Measurements from ENCODE around the gene ING5. TPM values are rescaled to one million over a fixed set of nuclear protein-coding genes. Genes with fewer than 3 reads are reported as not detected.
"Not testable (repeated sequence)": the region's sequence is repeated elsewhere in the genome, so short reads cannot be mapped to it uniquely, and the experiment has no call there.

Gene ING5
- total RNA-seq, 2 donors from 2014 or later = 36.9 to 41.6 TPM

GRCh38 chr2:241759067-241759807 lies 57.4 kb downstream of the ING5 start:
- DNase-seq (ENCODE audit: low spot score in 2 of 2) = no peak
- ATAC-seq = no peak
- peaks cover 5 to 14% of the 10 kb centered on the region in 2 donors for H3K36me3 Mint-ChIP-seq
- H3K9me3 Mint-ChIP-seq = no peaks in the 10 kb centered on the region
- H3K27ac Mint-ChIP-seq = no peak overlapping the region

- H3K27ac Mint-ChIP-seq, H3K9me3 Mint-ChIP-seq, ATAC-seq: not testable (repeated sequence)
- H3K36me3 Mint-ChIP-seq = peaks cover 5 to 14% of the 10 kb centered on the region in 2 donors
- peak in 1 of 2 donors; percentile 33 for DNase-seq (ENCODE audit: low spot score in 2 of 2)
These were observed 58.1 kb downstream of the ING5 start for GRCh38 chr2:241759893-241760292.

- no peak overlapping the region for H3K27ac Mint-ChIP-seq
- DNase-seq (ENCODE audit: low spot score in 2 of 2) (peak in 1 of 2 donors; percentile 31), ATAC-seq (no peak)
- no peaks in the 10 kb centered on the region for H3K9me3 Mint-ChIP-seq
- peaks cover 5 to 14% of the 10 kb centered on the region in 2 donors for H3K36me3 Mint-ChIP-seq
These were observed 58.5 kb downstream of the ING5 start for GRCh38 chr2:241760301-241760771.

- Mint-ChIP-seq H3K9me3 (no peaks in the 10 kb centered on the region), H3K36me3 (peaks cover 5 to 14% of the 10 kb centered on the region in 2 donors), H3K27ac (peak overlapping the region in 1 of 2 donors; percentile 70)
- peak in 1 of 2 donors; percentile 58 for ATAC-seq
- DNase-seq (ENCODE audit: low spot score in 2 of 2) = peak in 1 of 2 donors; percentile 49
These were observed 60.6 kb downstream of the ING5 start for GRCh38 chr2:241762321-241762932.

GRCh38 chr2:241762933-241763369 lies 61.1 kb downstream of the ING5 start:
- DNase-seq (ENCODE audit: low spot score in 2 of 2) = peak in 1 of 2 donors; percentile 67

GRCh38 chr2:241763551-241764274 lies 61.9 kb downstream of the ING5 start:
- Mint-ChIP-seq H3K27ac (peak overlapping the region in 1 of 2 donors; percentile 70), H3K36me3 (peaks cover 5 to 14% of the 10 kb centered on the region in 2 donors), H3K9me3 (no peaks in the 10 kb centered on the region)
- ATAC-seq = peak in 1 of 2 donors; percentile 47
- DNase-seq (ENCODE audit: low spot score in 2 of 2) = peak in 1 of 2 donors; percentile 50

More at GRCh38 chr2:241762933-241763369, 61.1 kb downstream of the ING5 start:
- Mint-ChIP-seq H3K9me3 (no peaks in the 10 kb centered on the region), H3K36me3 (peaks cover 5 to 14% of the 10 kb centered on the region in 2 donors), H3K27ac (peak overlapping the region; percentile 70 to 81)
- ATAC-seq = peak; percentile 66 to 82

- Mint-ChIP-seq H3K9me3 (no peaks in the 10 kb centered on the region), H3K27ac (no peak overlapping the region), H3K36me3 (peaks cover 5 to 11% of the 10 kb centered on the region in 2 donors)
- no peak for DNase-seq (ENCODE audit: low spot score in 2 of 2)
- no peak for ATAC-seq
These were observed 62.7 kb downstream of the ING5 start for GRCh38 chr2:241764275-241765241.

GRCh38 chr2:241767464-241768250 lies 65.8 kb downstream of the ING5 start:
- ATAC-seq (no peak), DNase-seq (ENCODE audit: low spot score in 2 of 2) (peak in 1 of 2 donors; percentile 55)
- H3K36me3 Mint-ChIP-seq = no peaks in the 10 kb centered on the region
- H3K9me3 Mint-ChIP-seq = no peaks in the 10 kb centered on the region
- no peak overlapping the region for H3K27ac Mint-ChIP-seq

GRCh38 chr2:241768251-241768711 lies 66.4 kb downstream of the ING5 start:
- no peak overlapping the region for H3K27ac Mint-ChIP-seq
- ATAC-seq (no peak), DNase-seq (ENCODE audit: low spot score in 2 of 2) (no peak)
- H3K9me3 Mint-ChIP-seq = no peaks in the 10 kb centered on the region
- H3K36me3 Mint-ChIP-seq = no peaks in the 10 kb centered on the region

GRCh38 chr2:241768850-241769249 lies 67.0 kb downstream of the ING5 start:
- Mint-ChIP-seq H3K9me3 (no peaks in the 10 kb centered on the region), H3K27ac (no peak overlapping the region), H3K36me3 (no peaks in the 10 kb centered on the region)
- no peak for ATAC-seq
- no peak for DNase-seq (ENCODE audit: low spot score in 2 of 2)

GRCh38 chr2:241769819-241770184 lies 68.0 kb downstream of the ING5 start:
- ATAC-seq = no peak
- no peak overlapping the region for H3K27ac Mint-ChIP-seq
- no peaks in the 10 kb centered on the region for H3K36me3 Mint-ChIP-seq
- H3K9me3 Mint-ChIP-seq = no peaks in the 10 kb centered on the region
- DNase-seq (ENCODE audit: low spot score in 2 of 2) = no peak

- no peak for ATAC-seq
- DNase-seq (ENCODE audit: low spot score in 2 of 2) = no peak
- Mint-ChIP-seq H3K36me3 (no peaks in the 10 kb centered on the region), H3K9me3 (no peaks in the 10 kb centered on the region), H3K27ac (no peak overlapping the region)
These were observed 68.5 kb downstream of the ING5 start for GRCh38 chr2:241770185-241770935.

GRCh38 chr2:241770936-241771285 lies 69.1 kb downstream of the ING5 start:
- Mint-ChIP-seq H3K9me3 (no peaks in the 10 kb centered on the region), H3K36me3 (no peaks in the 10 kb centered on the region), H3K27ac (no peak overlapping the region)
- ATAC-seq (no peak), DNase-seq (ENCODE audit: low spot score in 2 of 2) (no peak)

GRCh38 chr2:241771286-241772062 lies 69.6 kb downstream of the ING5 start:
- H3K9me3 Mint-ChIP-seq = no peaks in the 10 kb centered on the region
- H3K27ac Mint-ChIP-seq = peak overlapping the region in 1 of 2 donors; percentile 87
- no peaks in the 10 kb centered on the region for H3K36me3 Mint-ChIP-seq
- ATAC-seq (peak in 1 of 2 donors; percentile 24), DNase-seq (ENCODE audit: low spot score in 2 of 2) (no peak)

All from activated naive CD4-positive, alpha-beta T cell treated with anti-CD3 and anti-CD28 coated beads, Interleukin-2, amount 50 U/mL, for 72 hours (primary cell).